Measurements from ENCODE around the gene PSMD1. TPM values are rescaled to one million over a fixed set of nuclear protein-coding genes. Genes with fewer than 3 reads are reported as not detected.

The PSMD1 gene
- total RNA-seq, 2 donors from 2014 or later: 74.1 to 114 TPM

GRCh38 chr2:231218366-231218765, 161.7 kb downstream of the PSMD1 start:
- no peak for DNase-seq
- no peaks in the 10 kb centered on the region for H3K27me3 ChIP-seq
- no peaks in the 10 kb centered on the region for H3K9me3 ChIP-seq
- no peak overlapping the region for H3K27ac ChIP-seq
- H3K4me3 ChIP-seq: no peak overlapping the region
- TF ChIP-seq CTCF (IDR thresholded peaks at IDR 0.05): no peak
- intact Hi-C loops (cut with DNase I): no loop called here
- peaks cover 4% of the 10 kb centered on the region for H3K4me1 ChIP-seq
- no peaks in the 10 kb centered on the region for H3K36me3 ChIP-seq
- H3K9ac ChIP-seq (ENCODE audit: low read depth in 2 of 2, low read length in 2 of 2): no peak overlapping the region

- intact Hi-C loops (cut with DNase I): no loop called here
- no peak for TF ChIP-seq CTCF (IDR thresholded peaks at IDR 0.05)
These were observed 162.6 kb downstream of the PSMD1 start for GRCh38 chr2:231219289-231219688.

DNA sequence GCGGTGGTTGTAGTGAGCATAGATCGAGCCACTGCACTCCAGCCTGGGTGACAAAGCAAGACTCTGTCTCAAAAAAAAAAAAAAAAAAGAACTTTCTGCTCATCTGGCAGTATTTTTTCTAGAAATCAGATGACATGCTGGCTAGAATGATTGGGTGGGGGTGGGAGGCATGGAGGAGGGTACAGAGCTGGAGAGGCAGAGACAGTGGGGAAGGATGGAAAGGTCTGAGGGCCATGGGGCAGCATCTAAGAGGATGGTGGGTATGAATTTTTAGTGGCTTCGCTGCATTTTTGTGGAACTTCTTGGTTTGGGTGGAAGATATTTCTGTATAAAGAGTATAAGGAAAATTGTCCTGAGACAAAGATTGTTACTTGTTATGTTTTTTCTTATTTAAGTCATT, 165.1 kb downstream of the PSMD1 start:
- no peak for TF ChIP-seq CTCF (IDR thresholded peaks at IDR 0.05)
- peak overlapping the region; percentile 6 for H3K27ac ChIP-seq
- no peaks in the 10 kb centered on the region for H3K27me3 ChIP-seq
- no peaks in the 10 kb centered on the region for H3K36me3 ChIP-seq
- no peak overlapping the region for H3K4me3 ChIP-seq
- H3K9ac ChIP-seq (ENCODE audit: low read depth in 2 of 2, low read length in 2 of 2): no peak overlapping the region
- intact Hi-C loops (cut with DNase I): loop anchor here (10.0 kb wide), 1 partner anchor 117 kb away; no protein-coding TSS in a partner anchor
- H3K4me1 ChIP-seq: peaks cover 4% of the 10 kb centered on the region
- no peak for DNase-seq
- H3K9me3 ChIP-seq: no peaks in the 10 kb centered on the region

More at GRCh38 chr2:231219289-231219688, 162.6 kb downstream of the PSMD1 start:
- H3K4me3 ChIP-seq: no peak overlapping the region
- no peaks in the 10 kb centered on the region for H3K36me3 ChIP-seq
- DNase-seq: no peak
- H3K9me3 ChIP-seq: no peaks in the 10 kb centered on the region
- H3K4me1 ChIP-seq: peaks cover 4% of the 10 kb centered on the region
- H3K27ac ChIP-seq: no peak overlapping the region
- H3K27me3 ChIP-seq: no peaks in the 10 kb centered on the region
- H3K9ac ChIP-seq (ENCODE audit: low read depth in 2 of 2, low read length in 2 of 2): no peak overlapping the region

Other genes with a start within 250 kb of the PSMD1 start
- gene ITM2C, start 191.9 kb upstream of the PSMD1 start, total RNA-seq: 1,000 to 10,000 TPM; 1,192 to 1,707 TPM
- gene GPR55, start 131.6 kb upstream of the PSMD1 start, total RNA-seq: 1 to 10 TPM in 1 of 2 donors, under 1 TPM in 1; 0.35 to 1.0 TPM
- gene SPATA3, start 60.7 kb upstream of the PSMD1 start, total RNA-seq: not detected
- 10 to 100 TPM; 44.5 to 82.5 TPM for gene C2orf72, start 19.3 kb upstream of the PSMD1 start, total RNA-seq
- gene HTR2B, start 68.2 kb downstream of the PSMD1 start, total RNA-seq: under 1 TPM in 1 of 2 donors, not detected in 1; 0.27 TPM
- gene ARMC9, start 141.8 kb downstream of the PSMD1 start, total RNA-seq: 10 to 100 TPM in 1 of 2 donors, 1 to 10 TPM in 1; 9.8 to 17.2 TPM